K562 (cell line): ENCODE data around the gene RPLP2. TPM values are rescaled to one million over a fixed set of nuclear protein-coding genes. Genes with fewer than 3 reads are reported as not detected.

Experiments used
- CBFB ChIP-seq: sonication (generic); formaldehyde crosslinking; IDR thresholded peaks from 2 replicates; pipeline ENCODE4 v1.4.0; 2020; ENCODE audit warnings: mild to moderate bottlenecking, missing genetic modification reagents
- JUN ChIP-seq, 2 experiments: sonication (generic) in 1 of 2; formaldehyde crosslinking in 1 of 2; IDR thresholded peaks; 2 replicates each; pipeline versions ENCODE4 v1.6.1 to v1.8.0; 2012 to 2022; ENCODE audit warnings: borderline replicate concordance in 2 of 2, mild to moderate bottlenecking in 2 of 2, improper control_type of control experiment in 1 of 2, low read depth in 1 of 2, low read length in 1 of 2, missing genetic modification reagents in 1 of 2
- MTA2 ChIP-seq: fragments of 450-650 bp; IDR thresholded peaks from 2 replicates; pipeline ENCODE4 v1.6.1; 2016; ENCODE audit warnings: low read depth
- NONO ChIP-seq, 2 experiments: fragments of 200-400 bp in 1 of 2; fragments of 450-650 bp in 1 of 2; formaldehyde crosslinking in 1 of 2; IDR thresholded peaks; 2 replicates each; pipeline ENCODE4 v1.6.1; 2017; ENCODE audit warnings: low read depth in 2 of 2, mild to moderate bottlenecking in 2 of 2, moderate library complexity in 2 of 2, low read length in 1 of 2
- RBM39 ChIP-seq: fragments of 200-400 bp; formaldehyde crosslinking; optimal IDR thresholded peaks from 2 replicates; pipeline ENCODE3; 2018; ENCODE audit warnings: low read depth, low read length
- TCF3 ChIP-seq: sonication (generic); formaldehyde crosslinking; IDR thresholded peaks from 2 replicates; pipeline ENCODE4 v1.4.0; 2020; ENCODE audit warnings: mild to moderate bottlenecking, missing genetic modification reagents
- ZFP30 ChIP-seq: fragments of 250-450 bp; sonication (Bioruptor Pico); IDR thresholded peaks from 2 replicates; pipeline ENCODE4 v1.8.0; 2022; ENCODE audit warnings: moderate library complexity, mild to moderate bottlenecking, inconsistent platforms, borderline replicate concordance
- ZNF232 ChIP-seq: sonication (generic); formaldehyde crosslinking; IDR thresholded peaks from 2 replicates; pipeline ENCODE4 v1.8.0; 2022; ENCODE audit warnings: mild to moderate bottlenecking, missing genetic modification reagents
- ZNF239 ChIP-seq: fragments of 250-450 bp; sonication (Bioruptor Pico); IDR thresholded peaks from 2 replicates; pipeline ENCODE4 v1.4.0; 2020; ENCODE audit warnings: mild to moderate bottlenecking
- ZNF589 ChIP-seq: fragments of 200-800 bp; sonication (Bioruptor generic); IDR thresholded peaks from 2 replicates; pipeline ENCODE4 v1.6.1; 2016; ENCODE audit warnings: low read depth, missing genetic modification characterization, missing compliant biosample characterization
- ZNF764 ChIP-seq: fragments of 250-450 bp; sonication (Bioruptor Pico); IDR thresholded peaks from 2 replicates; pipeline ENCODE4 v1.4.0; 2020; ENCODE audit warnings: low read depth, mild to moderate bottlenecking, moderate library complexity
- polyA plus RNA-seq, 8 experiments: library from polyadenylated mRNA; depleted of rRNA in 4 of 8; stranded (reverse) in 5 of 8; unstranded in 3 of 8; fragments of >200 nt; fragmentation: Nextera tagmentation in 2 of 8; fragmentation: Illumina TruSeq in 1 of 8; extraction: Ambion mirVana in 2 of 8; extraction: Trizol in 1 of 8; gene quantifications; 2 replicates each; pipeline versions ENCODE4 v1.2.1 to v1.2.3, GENCODE V29; 2011 to 2014; ENCODE audit warnings: inconsistent platforms in 1 of 8, missing spikeins in 1 of 8
- total RNA-seq, 7 experiments: library from RNA; depleted of rRNA in 6 of 7; stranded (reverse); fragments of >200 nt in 6 of 7; fragmentation: Illumina TruSeq in 2 of 7; extraction: Trizol in 2 of 7; gene quantifications; 2 replicates each; pipeline versions ENCODE4 v1.2.1 to v1.2.3, GENCODE V29; 2011 to 2021; ENCODE audit warnings: low replicate concordance in 1 of 7
- TF ChIP-seq, protein P1 (sequence below): fragments of 450-650 bp; IDR thresholded peaks from one replicate; pipeline ENCODE4 v1.6.1; 2018; ENCODE audit warnings: mild to moderate bottlenecking, moderate library complexity; ENCODE audit not compliant: partially characterized antibody
- TF ChIP-seq, protein P2 (sequence below): sonication (generic); IDR thresholded peaks from 2 replicates; pipeline ENCODE4 v1.6.1; 2016
- TF ChIP-seq, protein P3 (sequence below): fragments of 200-800 bp; sonication (Bioruptor generic); IDR thresholded peaks from 2 replicates; pipeline ENCODE4 v1.6.1; 2016; ENCODE audit warnings: missing genetic modification characterization, missing compliant biosample characterization
- TF ChIP-seq, protein P4 (sequence below): fragments of 250-450 bp; sonication (Bioruptor Pico); IDR thresholded peaks from 2 replicates; pipeline ENCODE4 v1.8.0; 2021; ENCODE audit warnings: moderate library complexity, mild to moderate bottlenecking, inconsistent platforms
- TF ChIP-seq, protein P5 (sequence below): fragments of 450-650 bp; IDR thresholded peaks from 2 replicates; pipeline ENCODE4 v1.6.1; 2016; ENCODE audit warnings: low read depth, mild to moderate bottlenecking, moderate library complexity

RPLP2 gene
- total and polyA plus RNA-seq, 9 of the 15 experiments (the other 6 are each of a cell fraction or from before 2014, with no cell fraction given) = 528 to 3,807 (median 1,633) TPM

DNA sequence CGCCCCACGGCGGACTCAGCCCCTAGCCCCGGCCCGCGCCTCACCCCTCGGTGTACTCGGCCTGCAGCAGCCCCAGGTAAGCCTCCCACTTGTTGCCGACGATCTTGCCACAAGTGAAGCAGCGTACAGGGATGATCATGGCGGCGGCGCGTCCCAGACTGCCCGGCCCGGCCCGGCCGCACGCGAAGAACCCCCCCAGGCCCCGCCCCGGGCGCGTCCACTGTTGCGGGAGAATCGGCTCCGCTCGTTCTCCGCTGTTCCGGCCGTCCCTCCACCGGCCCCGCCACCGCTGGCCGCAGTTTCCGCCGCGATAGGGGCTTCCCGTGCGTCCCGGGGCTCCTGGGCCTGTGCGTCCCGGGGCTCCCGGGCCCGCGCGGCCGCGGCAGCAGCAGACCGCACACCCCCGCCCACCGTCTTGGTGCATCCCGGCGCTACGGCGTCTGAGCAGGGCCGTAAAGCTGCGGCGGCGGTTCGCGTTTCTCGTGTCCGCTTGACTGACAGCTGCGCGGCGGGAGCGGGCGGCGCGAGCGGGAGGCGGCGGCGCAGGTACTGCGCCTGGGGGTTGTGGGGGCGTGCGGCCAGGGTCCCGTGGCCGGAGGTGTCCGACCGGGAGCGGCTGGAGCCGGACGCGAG, 32.7 kb downstream of the RPLP2 start, which contains the start of the genes POLR2L and TSPAN4 (continued):
- TF ChIP-seq JUN (IDR thresholded peaks at IDR 0.05; ENCODE audit: borderline replicate concordance, low read depth, low read length) (peak; percentile 33; the same call in 1 of the 2 replicates), JUN (CRISPR knock-in tag; IDR thresholded peaks at IDR 0.05; ENCODE audit: borderline replicate concordance) (no peak), CBFB (CRISPR knock-in tag) (no peak), ZNF239 (CRISPR knock-in tag) (0 out of 2 replicates have a peak, but pooled peaks have one; percentile 15), RBM39 (no peak), MTA2 (no peak), TCF3 (no peak), ZNF589 (CRISPR knock-in tag) (no peak), NONO (IDR thresholded peaks at IDR 0.05; ENCODE audit: low read depth in 2 of 2, low read length in 1 of 2) (peak; percentile 92 to 100), ZNF232 (CRISPR knock-in tag) (no peak), ZNF764 (CRISPR knock-in tag) (no peak), ZFP30 (CRISPR knock-in tag) (no peak)
- TF ChIP-seq, protein P1, sequence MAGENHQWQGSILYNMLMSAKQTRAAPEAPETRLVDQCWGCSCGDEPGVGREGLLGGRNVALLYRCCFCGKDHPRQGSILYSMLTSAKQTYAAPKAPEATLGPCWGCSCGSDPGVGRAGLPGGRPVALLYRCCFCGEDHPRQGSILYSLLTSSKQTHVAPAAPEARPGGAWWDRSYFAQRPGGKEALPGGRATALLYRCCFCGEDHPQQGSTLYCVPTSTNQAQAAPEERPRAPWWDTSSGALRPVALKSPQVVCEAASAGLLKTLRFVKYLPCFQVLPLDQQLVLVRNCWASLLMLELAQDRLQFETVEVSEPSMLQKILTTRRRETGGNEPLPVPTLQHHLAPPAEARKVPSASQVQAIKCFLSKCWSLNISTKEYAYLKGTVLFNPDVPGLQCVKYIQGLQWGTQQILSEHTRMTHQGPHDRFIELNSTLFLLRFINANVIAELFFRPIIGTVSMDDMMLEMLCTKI = no peak
- TF ChIP-seq, protein P2, sequence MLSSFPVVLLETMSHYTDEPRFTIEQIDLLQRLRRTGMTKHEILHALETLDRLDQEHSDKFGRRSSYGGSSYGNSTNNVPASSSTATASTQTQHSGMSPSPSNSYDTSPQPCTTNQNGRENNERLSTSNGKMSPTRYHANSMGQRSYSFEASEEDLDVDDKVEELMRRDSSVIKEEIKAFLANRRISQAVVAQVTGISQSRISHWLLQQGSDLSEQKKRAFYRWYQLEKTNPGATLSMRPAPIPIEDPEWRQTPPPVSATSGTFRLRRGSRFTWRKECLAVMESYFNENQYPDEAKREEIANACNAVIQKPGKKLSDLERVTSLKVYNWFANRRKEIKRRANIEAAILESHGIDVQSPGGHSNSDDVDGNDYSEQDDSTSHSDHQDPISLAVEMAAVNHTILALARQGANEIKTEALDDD = no peak
- TF ChIP-seq, protein P3, sequence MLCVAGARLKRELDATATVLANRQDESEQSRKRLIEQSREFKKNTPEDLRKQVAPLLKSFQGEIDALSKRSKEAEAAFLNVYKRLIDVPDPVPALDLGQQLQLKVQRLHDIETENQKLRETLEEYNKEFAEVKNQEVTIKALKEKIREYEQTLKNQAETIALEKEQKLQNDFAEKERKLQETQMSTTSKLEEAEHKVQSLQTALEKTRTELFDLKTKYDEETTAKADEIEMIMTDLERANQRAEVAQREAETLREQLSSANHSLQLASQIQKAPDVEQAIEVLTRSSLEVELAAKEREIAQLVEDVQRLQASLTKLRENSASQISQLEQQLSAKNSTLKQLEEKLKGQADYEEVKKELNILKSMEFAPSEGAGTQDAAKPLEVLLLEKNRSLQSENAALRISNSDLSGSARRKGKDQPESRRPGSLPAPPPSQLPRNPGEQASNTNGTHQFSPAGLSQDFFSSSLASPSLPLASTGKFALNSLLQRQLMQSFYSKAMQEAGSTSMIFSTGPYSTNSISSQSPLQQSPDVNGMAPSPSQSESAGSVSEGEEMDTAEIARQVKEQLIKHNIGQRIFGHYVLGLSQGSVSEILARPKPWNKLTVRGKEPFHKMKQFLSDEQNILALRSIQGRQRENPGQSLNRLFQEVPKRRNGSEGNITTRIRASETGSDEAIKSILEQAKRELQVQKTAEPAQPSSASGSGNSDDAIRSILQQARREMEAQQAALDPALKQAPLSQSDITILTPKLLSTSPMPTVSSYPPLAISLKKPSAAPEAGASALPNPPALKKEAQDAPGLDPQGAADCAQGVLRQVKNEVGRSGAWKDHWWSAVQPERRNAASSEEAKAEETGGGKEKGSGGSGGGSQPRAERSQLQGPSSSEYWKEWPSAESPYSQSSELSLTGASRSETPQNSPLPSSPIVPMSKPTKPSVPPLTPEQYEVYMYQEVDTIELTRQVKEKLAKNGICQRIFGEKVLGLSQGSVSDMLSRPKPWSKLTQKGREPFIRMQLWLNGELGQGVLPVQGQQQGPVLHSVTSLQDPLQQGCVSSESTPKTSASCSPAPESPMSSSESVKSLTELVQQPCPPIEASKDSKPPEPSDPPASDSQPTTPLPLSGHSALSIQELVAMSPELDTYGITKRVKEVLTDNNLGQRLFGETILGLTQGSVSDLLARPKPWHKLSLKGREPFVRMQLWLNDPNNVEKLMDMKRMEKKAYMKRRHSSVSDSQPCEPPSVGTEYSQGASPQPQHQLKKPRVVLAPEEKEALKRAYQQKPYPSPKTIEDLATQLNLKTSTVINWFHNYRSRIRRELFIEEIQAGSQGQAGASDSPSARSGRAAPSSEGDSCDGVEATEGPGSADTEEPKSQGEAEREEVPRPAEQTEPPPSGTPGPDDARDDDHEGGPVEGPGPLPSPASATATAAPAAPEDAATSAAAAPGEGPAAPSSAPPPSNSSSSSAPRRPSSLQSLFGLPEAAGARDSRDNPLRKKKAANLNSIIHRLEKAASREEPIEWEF (CRISPR knock-in tag) = no peak
- TF ChIP-seq, protein P4, sequence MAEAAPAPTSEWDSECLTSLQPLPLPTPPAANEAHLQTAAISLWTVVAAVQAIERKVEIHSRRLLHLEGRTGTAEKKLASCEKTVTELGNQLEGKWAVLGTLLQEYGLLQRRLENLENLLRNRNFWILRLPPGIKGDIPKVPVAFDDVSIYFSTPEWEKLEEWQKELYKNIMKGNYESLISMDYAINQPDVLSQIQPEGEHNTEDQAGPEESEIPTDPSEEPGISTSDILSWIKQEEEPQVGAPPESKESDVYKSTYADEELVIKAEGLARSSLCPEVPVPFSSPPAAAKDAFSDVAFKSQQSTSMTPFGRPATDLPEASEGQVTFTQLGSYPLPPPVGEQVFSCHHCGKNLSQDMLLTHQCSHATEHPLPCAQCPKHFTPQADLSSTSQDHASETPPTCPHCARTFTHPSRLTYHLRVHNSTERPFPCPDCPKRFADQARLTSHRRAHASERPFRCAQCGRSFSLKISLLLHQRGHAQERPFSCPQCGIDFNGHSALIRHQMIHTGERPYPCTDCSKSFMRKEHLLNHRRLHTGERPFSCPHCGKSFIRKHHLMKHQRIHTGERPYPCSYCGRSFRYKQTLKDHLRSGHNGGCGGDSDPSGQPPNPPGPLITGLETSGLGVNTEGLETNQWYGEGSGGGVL (CRISPR knock-in tag) = no peak
- TF ChIP-seq, protein P5, sequence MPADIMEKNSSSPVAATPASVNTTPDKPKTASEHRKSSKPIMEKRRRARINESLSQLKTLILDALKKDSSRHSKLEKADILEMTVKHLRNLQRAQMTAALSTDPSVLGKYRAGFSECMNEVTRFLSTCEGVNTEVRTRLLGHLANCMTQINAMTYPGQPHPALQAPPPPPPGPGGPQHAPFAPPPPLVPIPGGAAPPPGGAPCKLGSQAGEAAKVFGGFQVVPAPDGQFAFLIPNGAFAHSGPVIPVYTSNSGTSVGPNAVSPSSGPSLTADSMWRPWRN = no peak
